ENCODE results near the gene LHFPL6. TPM values are rescaled to one million over a fixed set of nuclear protein-coding genes. Genes with fewer than 3 reads are reported as not detected.

Gene LHFPL6
- total RNA-seq, 1 experiment from 2014 or later = 12.7 TPM

GRCh38 chr13:39414339-39414738 is 188.7 kb downstream of the LHFPL6 start:
- DNase-seq (ENCODE audit: low read depth) = no peak

DNA sequence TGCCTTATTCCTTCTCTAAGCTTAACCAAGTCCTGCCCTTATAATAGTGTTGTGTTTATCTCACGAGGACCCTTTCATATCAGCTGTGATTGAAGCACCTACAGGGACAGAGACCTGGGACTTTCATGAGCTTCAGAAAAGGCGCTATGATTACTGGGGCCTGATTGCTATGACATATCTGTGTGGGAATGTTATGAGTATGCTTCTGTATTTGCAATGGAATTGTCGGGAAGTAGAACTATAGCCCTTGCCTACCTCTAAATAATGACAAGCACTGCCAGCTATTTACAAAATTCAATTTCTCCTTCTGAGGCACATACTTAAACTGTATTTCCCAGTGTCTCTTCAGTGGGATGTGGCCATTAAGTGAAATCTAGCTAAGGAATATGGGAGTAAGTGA is 191.5 kb downstream of the LHFPL6 start:
- no peak for DNase-seq (ENCODE audit: low read depth)

DNA sequence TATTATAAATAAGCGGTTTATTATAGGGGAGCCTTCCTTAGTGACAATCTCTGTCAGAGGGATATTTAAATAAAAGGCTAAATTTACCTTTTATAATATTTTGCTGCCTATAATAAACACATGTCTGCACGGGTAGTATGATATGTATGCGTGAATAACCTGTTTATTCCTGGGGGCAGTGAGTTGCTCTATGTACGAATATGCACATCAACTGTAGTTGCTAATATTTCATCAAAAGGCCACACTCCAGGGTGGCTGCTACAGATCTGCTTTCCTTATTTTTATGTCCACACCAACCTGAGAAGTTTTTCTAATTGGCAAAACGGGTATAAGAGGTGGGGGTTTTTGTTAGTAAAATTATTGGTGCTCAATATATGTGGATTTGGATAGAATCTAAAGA is 192.0 kb downstream of the LHFPL6 start:
- DNase-seq (ENCODE audit: low read depth) = no peak

DNA sequence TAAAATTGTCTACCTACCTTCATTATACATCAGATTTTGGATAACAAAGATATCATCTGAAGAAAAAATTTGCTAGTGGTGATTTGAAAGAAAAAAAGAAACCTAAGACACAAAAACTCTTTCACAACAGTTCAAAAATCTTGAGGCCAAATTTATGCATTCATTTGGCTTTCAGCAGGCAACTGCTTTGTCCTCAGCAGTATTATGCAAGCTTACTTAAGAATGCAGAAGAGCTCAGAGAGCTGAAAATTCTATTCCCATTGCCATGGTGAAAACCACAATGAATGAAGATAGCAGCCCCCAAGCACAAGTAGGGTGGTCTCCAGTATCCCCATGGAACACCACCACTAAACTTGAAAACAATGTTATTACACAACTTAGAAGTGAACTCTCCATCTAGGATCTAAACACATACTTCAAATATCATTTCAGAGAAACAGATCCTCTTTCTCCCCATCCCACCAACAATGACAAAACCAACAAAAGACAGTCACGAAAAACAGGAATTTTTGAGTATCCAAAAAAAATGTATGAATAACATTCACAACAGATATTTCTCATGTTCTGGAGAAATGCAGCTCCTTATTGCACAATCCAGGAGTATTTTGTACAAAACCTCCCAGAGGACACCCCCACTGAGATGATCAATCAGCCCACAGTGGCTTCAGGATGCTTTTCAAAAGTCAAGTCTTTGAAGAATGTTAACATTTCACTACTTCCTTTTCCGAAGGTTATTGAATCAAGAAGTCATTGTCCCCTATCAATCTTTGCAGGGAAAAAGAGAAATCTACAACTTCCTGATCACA is 192.7 kb downstream of the LHFPL6 start:
- DNase-seq (ENCODE audit: low read depth) = no peak

- DNase-seq (ENCODE audit: low read depth) = no peak
Observed at GRCh38 chr13:39408512-39408911, 194.5 kb downstream of the LHFPL6 start.

DNA sequence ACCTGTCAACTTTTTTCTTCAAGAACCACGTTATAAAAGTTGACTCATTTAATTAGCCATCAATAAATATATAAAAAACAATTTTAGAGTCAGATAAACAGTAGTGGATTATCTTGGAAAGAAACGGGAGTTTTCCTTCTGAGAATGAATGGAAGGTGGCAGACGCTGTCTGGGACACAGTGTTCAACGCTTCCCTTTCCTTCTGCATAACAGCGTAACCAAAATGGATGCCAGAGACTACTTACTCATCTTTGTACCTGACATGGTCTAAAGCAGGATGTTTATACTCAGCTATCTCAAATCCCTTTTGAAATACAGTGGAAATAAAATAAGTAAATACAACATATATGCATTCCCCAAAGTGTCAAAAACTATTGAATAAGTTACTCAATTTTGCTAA is 195.2 kb downstream of the LHFPL6 start:
- DNase-seq (ENCODE audit: low read depth) = no peak

GRCh38 chr13:39407138-39407537 is 195.9 kb downstream of the LHFPL6 start:
- no peak for DNase-seq (ENCODE audit: low read depth)

DNA sequence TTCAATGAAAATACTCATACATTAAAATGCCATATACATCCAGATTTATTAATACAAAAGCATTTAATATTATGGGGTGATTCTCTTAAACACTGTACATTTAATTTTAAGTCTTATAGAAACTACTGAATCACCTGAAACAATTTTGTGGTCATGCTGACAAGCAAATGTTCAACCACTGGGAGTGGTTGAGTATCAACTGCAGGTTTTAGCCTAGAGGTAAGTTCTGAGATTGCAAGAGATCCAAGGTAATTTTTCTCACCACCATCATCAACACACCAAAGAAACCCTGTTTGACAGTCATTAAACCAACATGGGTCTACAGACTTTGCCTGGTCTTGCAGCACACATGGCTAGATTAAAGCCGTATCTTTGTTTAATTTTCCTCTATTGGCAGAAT is 196.3 kb downstream of the LHFPL6 start:
- DNase-seq (ENCODE audit: low read depth) = no peak

DNA sequence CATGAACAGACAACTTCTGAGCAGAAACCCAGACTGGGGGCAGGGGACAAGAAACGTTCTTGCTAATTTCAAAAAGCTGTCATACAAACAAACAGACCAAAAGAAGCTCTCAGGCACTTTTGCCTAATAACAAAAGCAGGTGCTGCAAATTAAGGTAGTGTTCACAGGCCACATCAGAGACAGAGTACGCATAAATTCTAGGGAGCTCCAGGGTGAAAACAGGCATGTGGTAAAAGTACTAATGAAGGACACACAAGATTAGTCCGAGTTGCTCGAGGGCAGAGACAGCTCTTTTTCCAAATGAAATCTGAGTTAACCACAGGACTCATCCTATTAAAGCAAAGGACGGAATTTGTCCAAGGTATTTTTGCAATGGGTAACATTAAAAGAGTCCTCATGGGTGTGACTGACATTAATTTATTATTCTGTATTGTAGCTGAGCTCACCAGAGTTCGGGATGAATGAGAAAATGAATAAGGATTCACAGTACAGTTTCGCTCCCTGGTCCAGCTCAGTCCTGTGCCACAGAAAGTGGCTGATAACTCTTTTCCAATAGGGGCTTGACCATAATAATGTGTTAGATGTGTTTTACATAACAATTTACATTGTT is 197.3 kb downstream of the LHFPL6 start:
- no peak for DNase-seq (ENCODE audit: low read depth)

GRCh38 chr13:39405107-39405506 is 197.9 kb downstream of the LHFPL6 start:
- no peak for DNase-seq (ENCODE audit: low read depth)

- DNase-seq (ENCODE audit: low read depth) = no peak
Observed at GRCh38 chr13:39403106-39403505, 199.9 kb downstream of the LHFPL6 start.

DNA sequence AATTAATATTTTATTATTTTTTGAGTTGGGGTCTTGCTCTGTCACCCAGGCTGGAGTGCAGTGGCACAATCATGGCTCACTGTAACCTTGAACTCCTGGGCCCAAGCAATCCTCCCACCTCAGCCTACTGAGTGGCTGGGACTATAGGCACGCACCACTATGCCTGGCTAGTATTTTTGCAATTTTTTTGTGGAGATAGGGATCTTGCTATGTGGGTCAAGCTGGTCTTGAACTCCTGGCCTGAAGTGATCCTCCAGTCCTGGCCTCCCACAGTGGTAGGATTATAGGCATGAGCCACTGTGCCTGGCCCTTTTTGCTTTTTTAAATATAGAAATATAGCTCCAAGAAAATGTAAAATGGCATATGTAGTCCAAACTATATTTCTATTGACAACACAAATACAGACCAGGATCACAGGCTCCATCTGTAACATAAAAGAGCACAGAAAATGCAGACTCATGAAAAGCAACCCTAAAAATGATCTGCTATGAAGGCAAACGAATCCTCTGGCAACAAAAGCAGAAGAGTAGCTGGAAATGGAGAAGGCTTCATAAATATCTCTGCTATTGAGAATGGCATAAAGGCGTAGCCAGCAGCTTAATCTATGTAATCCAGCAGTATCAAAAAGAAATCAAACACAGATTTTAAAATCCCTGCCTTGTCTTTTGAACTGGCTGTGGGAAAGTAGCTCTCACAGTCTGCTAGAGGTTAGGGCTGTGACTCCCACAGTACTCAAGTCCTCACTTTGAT is 200.6 kb downstream of the LHFPL6 start:
- no peak for DNase-seq (ENCODE audit: low read depth)

DNA sequence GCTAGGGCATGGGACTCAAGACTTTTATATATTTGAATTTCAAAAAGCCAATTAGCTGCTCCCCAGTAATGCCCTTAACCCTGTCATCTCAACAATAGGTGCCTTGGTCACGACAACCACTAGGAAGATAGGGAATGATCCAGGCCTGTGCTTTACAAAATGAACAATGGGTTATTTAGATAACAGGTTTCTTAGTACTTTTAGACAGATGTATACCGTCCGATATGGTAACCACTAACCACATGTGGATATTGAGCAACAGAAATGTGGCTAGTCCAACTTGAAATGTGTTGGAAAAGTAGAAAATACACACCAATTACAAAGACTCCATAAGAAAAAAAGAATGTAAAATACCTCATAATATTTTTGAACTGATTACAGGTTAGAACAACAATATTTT is 201.2 kb downstream of the LHFPL6 start:
- no peak for DNase-seq (ENCODE audit: low read depth)

DNA sequence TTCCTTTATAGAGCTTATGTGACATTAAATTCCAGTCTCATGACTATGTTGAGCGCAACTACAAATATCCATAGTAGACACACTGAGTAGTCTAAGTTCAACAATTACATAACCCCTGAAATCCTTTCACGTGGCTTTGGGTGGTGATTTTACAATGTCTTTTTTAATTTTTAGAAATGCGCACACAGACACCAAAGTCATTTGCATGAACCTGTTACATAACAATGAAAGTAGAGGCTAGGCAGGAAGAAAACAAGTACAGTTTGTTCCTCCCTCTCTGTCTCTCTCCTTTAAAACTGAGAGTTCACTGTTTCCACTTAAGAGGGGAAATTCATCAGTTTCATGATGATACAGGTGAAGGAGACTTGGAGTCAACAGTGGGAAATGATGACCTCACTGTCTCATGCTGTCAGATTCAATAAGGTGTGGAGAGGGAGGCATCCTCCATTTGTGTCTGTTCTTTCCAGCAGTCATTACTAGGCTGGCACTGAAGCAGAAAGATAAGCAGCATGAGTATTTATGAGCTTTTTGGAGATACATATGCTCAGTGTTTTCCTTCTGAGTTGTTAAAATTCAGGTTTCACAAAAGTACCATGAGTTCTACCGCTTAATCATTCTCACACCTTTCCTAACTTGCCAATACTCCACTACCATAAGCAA is 201.8 kb downstream of the LHFPL6 start:
- no peak for DNase-seq (ENCODE audit: low read depth)

- no peak for DNase-seq (ENCODE audit: low read depth)
Observed at GRCh38 chr13:39399102-39399501, 203.9 kb downstream of the LHFPL6 start.

- DNase-seq (ENCODE audit: low read depth) = no peak
Observed at GRCh38 chr13:39397896-39398265, 205.1 kb downstream of the LHFPL6 start.

DNA sequence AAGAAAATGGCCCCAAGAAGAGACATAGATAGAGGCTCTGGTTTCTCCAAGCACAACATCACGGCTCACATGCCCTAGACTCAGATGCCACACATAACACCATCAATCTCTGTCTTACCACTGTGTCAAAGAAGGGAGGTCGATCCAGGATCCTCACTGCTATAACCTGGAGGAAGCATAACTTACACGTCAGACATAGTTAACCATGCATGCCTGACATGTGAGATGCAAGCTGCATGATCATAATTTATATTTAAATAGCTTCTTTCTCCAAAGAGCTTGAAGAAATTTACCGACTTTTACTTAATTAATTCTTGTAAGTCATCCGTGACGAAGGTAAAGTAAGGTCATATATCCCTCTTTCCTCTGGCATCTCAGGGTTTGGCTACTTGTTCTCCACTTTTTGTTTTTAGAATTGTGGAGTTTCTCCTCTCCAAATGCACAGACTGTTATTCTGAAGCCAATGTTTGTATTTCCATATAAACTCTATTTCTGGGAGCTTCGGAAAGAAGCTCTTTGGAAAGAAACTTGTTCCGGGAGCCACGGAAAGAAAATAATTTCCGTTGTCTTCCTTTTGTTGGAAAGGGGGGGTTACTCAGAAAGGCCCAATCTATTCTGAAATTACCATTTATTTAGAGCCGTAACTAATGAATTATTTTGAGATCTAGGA is 205.6 kb downstream of the LHFPL6 start:
- DNase-seq (ENCODE audit: low read depth) = no peak

- no peak for DNase-seq (ENCODE audit: low read depth)
Observed at GRCh38 chr13:39394796-39395678, 208.0 kb downstream of the LHFPL6 start.

DNA sequence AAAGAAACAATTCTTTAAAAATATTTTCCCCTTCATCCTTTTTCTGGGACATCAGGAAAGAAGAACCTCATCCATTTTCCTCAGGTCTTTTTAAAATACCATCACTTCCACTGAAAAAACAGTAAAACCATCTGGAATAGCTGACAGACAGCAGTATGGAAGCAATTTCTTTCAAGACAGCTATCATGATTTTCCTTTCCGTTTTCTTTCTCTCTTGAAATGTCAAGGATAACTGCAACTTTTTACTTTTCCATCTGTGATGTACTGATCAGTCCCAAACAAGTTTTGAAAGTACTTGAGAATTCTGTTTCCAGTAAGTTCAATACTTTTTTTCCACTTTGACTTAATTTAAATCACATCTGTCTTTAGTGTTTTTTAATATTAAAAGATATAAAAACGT is 211.2 kb downstream of the LHFPL6 start:
- DNase-seq (ENCODE audit: low read depth) = no peak

- DNase-seq (ENCODE audit: low read depth) = no peak
Observed at GRCh38 chr13:39389013-39389412, 214.0 kb downstream of the LHFPL6 start.

Measured in Daoy (cell line).